ENCODE measurements around the gene FAM171A1.

- TF ChIP-seq CTCF (conservative IDR thresholded peaks at IDR 0.05 in 1 of 2, IDR thresholded peaks at IDR 0.05 in 1 of 2; ENCODE audit: extremely low read depth in 1 of 2, insufficient read depth in 1 of 2, low read depth in 1 of 2, low read length in 2 of 2) (no peak), EZH2 (IDR thresholded peaks at IDR 0.05; ENCODE audit: borderline replicate concordance, low read length) (no peak)
These were observed 54.1 kb downstream of the FAM171A1 start for GRCh38 chr10:15316871-15317464.
